Pancreas (tissue), 10 donors: ENCODE results near the gene ILKAP. TPM values are rescaled to one million over a fixed set of nuclear protein-coding genes. Genes with fewer than 3 reads are reported as not detected.

ENCODE experiments used
- ATAC-seq, 4 donors: fragments of 200-7000 bp; cut with Tn5 transposase; one replicate each; pipeline versions ENCODE4 v1.8.0 to v1.9.1; 2020; ENCODE audit warnings: mild to moderate bottlenecking in 4 of 4, moderate library complexity in 4 of 4
- DNase-seq, 6 donors: peaks; one replicate each; pipeline ENCODE4 v3.0.0-alpha.2; 2020
- FAIRE-seq: peaks from 2 replicates; lab custom pipeline; 2012; peaks lifted over from hg19 to GRCh38; lab: Jason Lieb, UNC
- H3K27ac ChIP-seq, 4 donors: fragments of 200-600 bp; sonication (generic); 1 replicate in 3 of 4; 2 replicates in 1 of 4; pipeline versions ENCODE4 v1.5.0 to v1.8.0; 2020
- H3K27me3 ChIP-seq, 4 donors: fragments of 200-600 bp; one replicate each; pipeline ENCODE4 v1.8.0; 2021
- H3K36me3 ChIP-seq, 3 donors: fragments of 200-600 bp; sonication (generic) in 1 of 3; one replicate each; pipeline versions ENCODE4 v1.5.0 to v1.8.0; 2020 to 2021
- H3K4me1 ChIP-seq, 3 donors: fragments of 200-600 bp; one replicate each; pipeline ENCODE4 v1.8.0; 2021
- H3K4me3 ChIP-seq, 4 donors: fragments of 200-600 bp; sonication (generic) in 2 of 4; one replicate each; pipeline versions ENCODE4 v1.5.0 to v1.8.0; 2020 to 2021
- H3K9me3 ChIP-seq, 4 donors: fragments of 200-600 bp; one replicate each; pipeline ENCODE4 v1.8.0; 2021
- CTCF ChIP-seq, 4 donors: fragments of 200-600 bp; sonication (generic) in 3 of 4; IDR thresholded peaks; one replicate each; pipeline versions ENCODE4 v1.5.0 to v1.8.0; 2021; ENCODE audit warnings: antibody characterized with exemption in 4 of 4
- WGBS, 2 donors: extraction: QIAGEN DNeasy Blood & Tissue Kit; methylation state at CpG; one replicate each; pipeline ENCODE4 v1.1.7; 2013; 5-methylcytosine and 5-hydroxymethylcytosine counted together
- intact Hi-C, 3 donors: fragments of 100-400 bp; cut with DNase I; formaldehyde crosslinking; loops; one replicate each; pipeline versions ENCODE4 v1.11.1 to v1.14.2; 2022
- polyA plus RNA-seq, 2 donors: library from polyadenylated mRNA; stranded (reverse); fragments of 200-250 nt; gene quantifications; one replicate each; pipeline ENCODE4 v1.2.3, GENCODE V29; 2013
- total RNA-seq, 6 donors: library from RNA; stranded (reverse); fragmentation: NEBNext Ultra II Directional in 4 of 6; extraction: Animal tissue kit (Norgen Biotek cat#: 25700) in 4 of 6; gene quantifications; one replicate each; pipeline versions ENCODE4 v1.2.1 to v1.2.4, GENCODE V29; 2021 to 2023
- donor health status: healthy with polysubstance abuse.
- donor health status: DM: no; HTN: no; CAD: no; lungs with moderate emphysema.
- donor health status: DM: no; HTN: no; CAD: no.
- donor health status: control.
- donor health status: control.
- donor health status: Bipolar disorder and iron deficiency.
- donor health status: DM: yes; HTN: yes; CAD: no.
- donor health status: DM: no; HTN: no; CAD: no.
- donor health status: DM: no; HTN: no; CAD: no.
- donor health status: DM: yes; HTN: yes; CAD: no.

The ILKAP gene
- total and polyA plus RNA-seq, 8 donors = 14.0 to 91.6 (median 21.5) TPM

DNA sequence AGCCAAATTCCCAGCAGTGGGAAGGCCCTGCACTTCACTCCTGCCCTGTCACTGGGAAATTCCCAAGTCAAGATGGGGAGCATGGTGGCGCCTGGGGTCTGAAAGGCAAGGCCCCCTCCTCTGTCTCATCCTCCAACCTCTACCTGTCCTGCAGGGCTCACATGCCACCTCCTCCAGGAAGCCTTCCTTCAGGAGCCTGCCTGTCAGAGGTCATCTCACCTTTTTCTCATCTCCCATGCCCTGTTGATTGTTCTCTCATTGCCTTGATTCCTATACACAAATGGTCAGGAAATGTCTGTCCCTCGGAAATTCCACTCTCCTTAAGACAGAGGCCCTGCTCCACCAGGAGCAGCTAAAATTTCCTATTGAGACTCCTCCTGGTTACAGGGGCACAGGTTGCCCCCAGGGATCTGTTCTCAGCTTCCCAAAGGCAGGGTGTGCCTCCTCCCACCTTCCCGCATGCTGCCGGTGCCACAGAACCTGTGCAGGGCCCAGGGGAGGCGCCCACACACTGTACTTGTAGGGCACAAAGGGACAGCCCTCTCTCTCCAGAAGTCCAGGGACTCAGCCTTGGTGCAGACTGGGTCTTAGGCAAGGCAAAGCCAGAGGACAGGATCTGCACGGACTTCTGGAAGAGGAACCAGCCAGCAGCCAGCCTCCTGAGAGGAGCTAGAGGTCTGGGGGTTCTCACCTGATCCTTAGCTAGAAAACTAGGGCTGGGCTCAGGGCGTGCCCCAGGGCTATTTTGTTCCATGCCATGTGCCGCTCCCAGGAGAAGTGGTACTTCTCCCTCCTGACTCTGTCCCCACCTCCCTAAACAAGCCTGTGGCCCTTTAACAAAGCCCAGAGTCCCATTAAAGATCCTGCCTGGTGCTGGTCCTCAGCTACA lies 23.4 kb upstream of the ILKAP start:
- no peak overlapping the region for H3K4me3 ChIP-seq
- H3K4me1 ChIP-seq = peaks cover 0 to 9% (median 0%) of the 10 kb centered on the region in 3 donors
- no peaks in the 10 kb centered on the region for H3K36me3 ChIP-seq
- H3K9me3 ChIP-seq = no peaks in the 10 kb centered on the region
- peak in 1 of 6 donors; percentile 32 for DNase-seq
- intact Hi-C loops = no loop called here
- no peaks in the 10 kb centered on the region for H3K27me3 ChIP-seq
- FAIRE-seq = no peak
- no peak for ATAC-seq
- no peak for TF ChIP-seq CTCF (IDR thresholded peaks at IDR 0.05)
- WGBS, 2 donors = 91 to 99% methylated on average over 8 of the region's 8 CpGs
- no peak overlapping the region for H3K27ac ChIP-seq

DNA sequence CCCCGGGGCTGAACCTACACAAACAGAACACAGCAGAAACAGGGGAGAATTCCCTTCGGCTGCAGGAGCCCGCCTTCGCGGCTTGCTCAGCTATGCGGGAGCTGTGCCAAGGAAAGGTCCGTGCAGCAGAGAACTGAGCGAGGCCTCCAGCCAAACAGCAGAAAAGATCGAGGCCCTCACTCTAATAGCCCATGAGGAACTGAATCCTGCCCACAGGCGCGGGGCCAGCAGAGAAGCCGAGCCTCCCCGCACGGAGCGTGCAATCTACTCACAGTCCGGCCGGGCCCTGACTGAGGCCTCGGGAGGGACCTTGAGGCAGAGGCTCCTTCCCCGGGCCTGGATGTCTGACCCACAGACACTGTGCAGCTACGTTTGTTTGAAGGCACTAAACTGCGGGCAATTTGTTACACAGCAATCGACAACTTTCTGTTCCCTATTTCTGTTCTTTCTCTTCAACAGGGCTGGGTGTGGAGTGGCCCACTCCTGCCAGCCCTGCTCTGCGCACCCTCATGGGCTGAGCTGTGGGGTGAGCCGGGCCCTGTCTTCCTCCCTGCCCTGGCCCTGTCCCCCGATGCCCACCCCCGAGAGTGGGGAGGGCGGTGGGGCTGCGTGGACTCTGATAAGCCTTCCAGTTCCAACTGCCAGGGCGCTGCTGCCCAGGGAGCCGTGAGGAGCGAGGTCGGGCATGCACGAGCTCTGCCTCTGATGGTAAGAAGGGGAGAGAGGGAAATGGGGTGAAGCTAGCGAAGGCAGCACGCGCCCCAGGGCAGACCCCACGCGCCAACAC lies 22.6 kb upstream of the ILKAP start:
- H3K4me3 ChIP-seq = no peak overlapping the region
- H3K9me3 ChIP-seq = no peaks in the 10 kb centered on the region
- FAIRE-seq (no peak), DNase-seq (peak in 2 of 6 donors; percentile 24 to 67), ATAC-seq (peak in 3 of 4 donors; percentile 24 to 36 (median 28))
- intact Hi-C loops = no loop called here
- H3K4me1 ChIP-seq = peaks cover 0 to 9% (median 0%) of the 10 kb centered on the region in 3 donors
- no peaks in the 10 kb centered on the region for H3K27me3 ChIP-seq
- no peak for TF ChIP-seq CTCF (IDR thresholded peaks at IDR 0.05)
- 83 to 84% methylated on average over 38 of the region's 38 CpGs for WGBS, 2 donors
- no peak overlapping the region for H3K27ac ChIP-seq
- H3K36me3 ChIP-seq = no peaks in the 10 kb centered on the region

DNA sequence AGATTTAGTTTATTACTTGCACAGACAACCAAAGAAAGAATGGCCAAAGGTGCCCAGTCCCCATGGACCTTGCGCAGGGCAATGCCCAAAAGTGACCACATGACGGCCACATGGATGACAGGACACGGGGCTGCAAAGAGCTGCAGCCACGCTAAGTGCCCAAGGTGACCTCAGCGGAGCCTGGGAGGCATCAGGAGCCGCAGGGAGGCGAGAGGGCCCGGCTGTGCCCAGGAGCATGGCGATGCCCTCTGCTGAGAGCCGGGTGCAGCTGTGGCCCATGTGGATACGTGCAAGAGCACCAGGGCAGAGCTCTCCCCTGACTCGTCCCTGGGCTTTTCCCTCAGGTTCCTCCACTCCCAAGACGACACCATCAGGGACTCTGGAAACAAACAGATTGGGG lies 21.6 kb upstream of the ILKAP start:
- no peak overlapping the region for H3K4me3 ChIP-seq
- H3K36me3 ChIP-seq = no peaks in the 10 kb centered on the region
- DNase-seq = peak in 1 of 6 donors; percentile 56
- H3K27ac ChIP-seq = no peak overlapping the region
- H3K27me3 ChIP-seq = no peaks in the 10 kb centered on the region
- FAIRE-seq = no peak
- H3K9me3 ChIP-seq = no peaks in the 10 kb centered on the region
- no peak for TF ChIP-seq CTCF (IDR thresholded peaks at IDR 0.05)
- intact Hi-C loops = no loop called here
- peaks cover 0 to 9% (median 0%) of the 10 kb centered on the region in 3 donors for H3K4me1 ChIP-seq
- no peak for ATAC-seq
- WGBS, 2 donors = 87 to 99% methylated on average over 13 of the region's 13 CpGs

GRCh38 chr2:238224356-238225035 lies 21.0 kb upstream of the ILKAP start:
- DNase-seq (peak in 1 of 6 donors; percentile 41), FAIRE-seq (no peak), ATAC-seq (no peak)
- no peak for TF ChIP-seq CTCF (IDR thresholded peaks at IDR 0.05)
- Histone ChIP-seq H3K27ac (no peak overlapping the region), H3K4me3 (no peak overlapping the region), H3K27me3 (no peaks in the 10 kb centered on the region), H3K4me1 (peaks cover 0 to 9% (median 0%) of the 10 kb centered on the region in 3 donors), H3K9me3 (no peaks in the 10 kb centered on the region), H3K36me3 (no peaks in the 10 kb centered on the region)
- intact Hi-C loops = no loop called here
- 92 to 96% methylated on average over 29 of the region's 29 CpGs for WGBS, 2 donors
